HCT116 (cell line): Measurements from ENCODE around the gene OR1L6. TPM values are rescaled to one million over a fixed set of nuclear protein-coding genes. Genes with fewer than 3 reads are reported as not detected.

Experiments used
- ATAC-seq: fragments of 200-7000 bp; cut with Tn5 transposase; 2 replicates; pipeline ENCODE4 v1.9.1; 2020; ENCODE audit warnings: mild to moderate bottlenecking, moderate library complexity
- BruUV-seq: library from RNA; stranded (reverse); fragments of 400-500 nt; replicated peaks from 2 replicates; lab custom pipeline; 2021; lab: Mats Ljungman, UMichigan
- CTCF ChIA-PET: fragments of 300-600 bp; sonication (Branson Sonifier 250); formaldehyde crosslinking; loops from one replicate; lab custom pipeline; 2021; ENCODE audit warnings: antibody characterized with exemption; lab: Charles Lee
- POLR2A ChIA-PET: fragments of 300-600, 350-600 bp; sonication (Branson Sonifier 250); formaldehyde crosslinking; loops from one replicate; lab custom pipeline; 2021; ENCODE audit warnings: antibody characterized with exemption; lab: Charles Lee
- RAD21 ChIA-PET, 2 experiments: fragments of 300-600 bp; sonication (Branson Sonifier 250); formaldehyde crosslinking; loops; one replicate each; lab custom pipeline; 2023; ENCODE audit warnings: low total read pairs in 2 of 2; ENCODE audit not compliant: uncharacterized antibody in 2 of 2, unreplicated experiment in 2 of 2, low non-redundant PET in 1 of 2; lab: Charles Lee
- DNase-seq: peaks from one replicate; pipeline ENCODE4 v3.0.0-alpha.2; 2010; ENCODE audit warnings: low read depth, low spot score
- H2AFZ ChIP-seq: fragments of 200-600 bp; shearing (Covaris generic), sonication (generic); 2 replicates; pipeline ENCODE4 v1.6.1; 2017; ENCODE audit warnings: low read depth, mixed run types, mixed read lengths, antibody characterized with exemption, low read length; ENCODE audit not compliant: poor library complexity, severe bottlenecking
- H3K27ac ChIP-seq: 2 replicates; pipeline ENCODE4 v1.5.1; 2012; ENCODE audit warnings: low read depth, low read length
- H3K27me3 ChIP-seq: fragments of 200-600 bp; sonication (generic); 2 replicates; pipeline ENCODE4 v1.6.1; 2016; ENCODE audit warnings: mixed run types, low read length, mixed read lengths; ENCODE audit not compliant: insufficient read depth
- H3K36me3 ChIP-seq, 2 experiments: fragments of 200-500 bp in 1 of 2; fragments of 200-600 bp in 1 of 2; sonication (Bioruptor generic) in 1 of 2; sonication (generic) in 1 of 2; 2 replicates each; pipeline versions ENCODE4 v1.5.1 to v1.6.1; 2014 to 2016; ENCODE audit warnings: low read length in 2 of 2, inconsistent platforms in 1 of 2, mixed read lengths in 1 of 2, mixed run types in 1 of 2; ENCODE audit not compliant: insufficient read depth in 2 of 2, control insufficient read depth in 1 of 2
- H3K4me1 ChIP-seq, 2 experiments: fragments of 200-600 bp in 1 of 2; sonication (generic) in 1 of 2; 2 replicates each; pipeline versions ENCODE4 v1.5.1 to v1.6.1; 2012 to 2017; ENCODE audit warnings: low read length in 2 of 2, inconsistent platforms in 1 of 2, mild to moderate bottlenecking in 1 of 2, mixed read lengths in 1 of 2, mixed run types in 1 of 2, moderate library complexity in 1 of 2; ENCODE audit not compliant: insufficient read depth in 2 of 2, control insufficient read depth in 1 of 2
- H3K4me2 ChIP-seq: fragments of 200-600 bp; sonication (generic); 2 replicates; pipeline ENCODE4 v1.6.1; 2017; ENCODE audit warnings: mixed run types, low read length, mixed read lengths
- H3K4me3 ChIP-seq, 2 experiments: fragments of 200-600 bp in 1 of 2; sonication (generic) in 1 of 2; replicated peaks in 1 of 2; 2 replicates each; pipeline ENCODE4 v1.5.1; 2011 to 2016; ENCODE audit warnings: low read length in 2 of 2, control low read depth in 1 of 2, low read depth in 1 of 2, mild to moderate bottlenecking in 1 of 2, mixed read lengths in 1 of 2, mixed run types in 1 of 2
- H3K79me2 ChIP-seq: fragments of 200-600 bp; sonication (generic); 2 replicates; pipeline ENCODE4 v1.6.1; 2017; ENCODE audit warnings: mild to moderate bottlenecking, mixed run types, low read length, moderate library complexity, mixed read lengths; ENCODE audit not compliant: insufficient read depth
- H3K9ac ChIP-seq: fragments of 200-600 bp; sonication (generic); 2 replicates; pipeline ENCODE4 v1.6.1; 2016; ENCODE audit warnings: low read length, mixed read lengths
- H3K9me2 ChIP-seq: fragments of 200-600 bp; sonication (generic), shearing (Covaris generic); 2 replicates; pipeline ENCODE4 v1.6.1; 2017; ENCODE audit warnings: mixed run types, mild to moderate bottlenecking, moderate library complexity; ENCODE audit not compliant: insufficient read depth
- H3K9me3 ChIP-seq, 2 experiments: fragments of 200-500 bp in 1 of 2; fragments of 200-600 bp in 1 of 2; sonication (Bioruptor generic) in 1 of 2; sonication (generic) in 1 of 2; 2 replicates each; pipeline ENCODE4 v1.6.1; 2014 to 2017; ENCODE audit warnings: low read length in 2 of 2, mixed read lengths in 2 of 2, inconsistent platforms in 1 of 2, low read depth in 1 of 2, mild to moderate bottlenecking in 1 of 2, mixed run types in 1 of 2, moderate library complexity in 1 of 2; ENCODE audit not compliant: control insufficient read depth in 1 of 2, insufficient read depth in 1 of 2
- H4K20me1 ChIP-seq: fragments of 200-600 bp; sonication (generic), shearing (Covaris generic); 2 replicates; pipeline ENCODE4 v1.6.1; 2017; ENCODE audit warnings: mixed run types, mild to moderate bottlenecking, moderate library complexity; ENCODE audit not compliant: insufficient read depth
- ATF3 ChIP-seq: IDR thresholded peaks from 2 replicates; pipeline ENCODE4 v1.6.1; 2012
- CBX3 ChIP-seq: IDR thresholded peaks from 2 replicates; pipeline ENCODE4 v1.6.1; 2012; ENCODE audit warnings: low read depth
- EGR1 ChIP-seq: IDR thresholded peaks from 2 replicates; pipeline ENCODE4 v1.6.1; 2012; ENCODE audit warnings: low read depth
- ELF1 ChIP-seq: IDR thresholded peaks from 2 replicates; pipeline ENCODE4 v1.6.1; 2012; ENCODE audit warnings: low read depth, borderline replicate concordance
- EZH2 ChIP-seq: fragments of 200-600 bp; sonication (generic); IDR thresholded peaks from 2 replicates; pipeline ENCODE4 v1.6.1; 2017; ENCODE audit warnings: antibody characterized with exemption, mixed run types
- JUND ChIP-seq: IDR thresholded peaks from 2 replicates; pipeline ENCODE4 v1.6.1; 2012
- MAX ChIP-seq: IDR thresholded peaks from 2 replicates; pipeline ENCODE4 v1.6.1; 2012
- POLR2AphosphoS5 ChIP-seq: IDR thresholded peaks from 2 replicates; pipeline ENCODE4 v1.6.1; 2011; ENCODE audit warnings: mild to moderate bottlenecking, low read depth, low read length, moderate library complexity
- REST ChIP-seq: IDR thresholded peaks from 2 replicates; pipeline ENCODE4 v1.6.1; 2012; ENCODE audit warnings: low read depth
- SRF ChIP-seq: IDR thresholded peaks from 2 replicates; pipeline ENCODE4 v1.6.1; 2012; ENCODE audit warnings: low read depth
- TCF7L2 ChIP-seq: IDR thresholded peaks from 2 replicates; pipeline ENCODE4 v1.7.0; 2011; ENCODE audit warnings: borderline replicate concordance, inconsistent platforms; ENCODE audit not compliant: insufficient read depth, insufficient read length; ENCODE audit errors: extremely low read depth
- ZFX ChIP-seq: fragments of 450-650 bp; IDR thresholded peaks from 2 replicates; pipeline ENCODE4 v1.6.1; 2017
- ZNF274 ChIP-seq: fragments of 200-500 bp; sonication (Bioruptor generic); IDR thresholded peaks from 2 replicates; pipeline ENCODE4 v1.6.1; 2014; ENCODE audit warnings: mild to moderate bottlenecking, low read depth, low read length, inconsistent platforms
- intact Hi-C: fragments of 100-400 bp; cut with micrococcal nuclease; formaldehyde crosslinking; loops from 2 replicates; pipeline ENCODE4 v1.10.0; 2022
- total RNA-seq: library from RNA; stranded (reverse); gene quantifications from one replicate; pipeline ENCODE4 v1.2.1, GENCODE V29; 2021; ENCODE audit not compliant: unreplicated experiment

OR1L6 gene
- total RNA-seq, 1 experiment from 2014 or later, result not detected

- Histone ChIP-seq H3K9me2 (no peaks in the 10 kb centered on the region), H3K4me3 (no peak overlapping the region), H4K20me1 (no peaks in the 10 kb centered on the region), H3K9me3 (no peaks in the 10 kb centered on the region), H3K27me3 (0 out of 2 replicates have a peak, but pooled peaks cover 6% of the 10 kb centered on the region), H3K4me2 (no peak overlapping the region), H3K27ac (no peak overlapping the region), H3K9ac (no peak overlapping the region), H3K4me1 (peaks cover 0 to 17% of the 10 kb centered on the region in 2 experiments; a peak in 2 of 4 replicates), H3K79me2 (no peaks in the 10 kb centered on the region), H2AFZ (no peak overlapping the region), H3K36me3 (no peaks in the 10 kb centered on the region)
- ATAC-seq (no peak), DNase-seq (no peak)
- intact Hi-C loops, result no loop called here
- ChIA-PET RAD21 (no interaction called here), POLR2A (no interaction called here), CTCF (no interaction called here)
- TF ChIP-seq ZFX (no peak), SRF (no peak), POLR2AphosphoS5 (no peak), MAX (no peak), REST (no peak)
- BruUV-seq, result no TSS peak
Observed at GRCh38 chr9:122781671-122782070, 39.6 kb downstream of the OR1L6 start.

- no peaks in the 10 kb centered on the region for H3K9me2 ChIP-seq
- no peak overlapping the region for H2AFZ ChIP-seq
- 0 out of 2 replicates have a peak, but pooled peaks cover 6% of the 10 kb centered on the region for H3K27me3 ChIP-seq
- no peaks in the 10 kb centered on the region for H3K4me1 ChIP-seq
- no peak overlapping the region for H3K9ac ChIP-seq
- no peak for DNase-seq
- ChIA-PET CTCF (no interaction called here), POLR2A (no interaction called here), RAD21 (no interaction called here)
- H3K79me2 ChIP-seq, result no peaks in the 10 kb centered on the region
- H4K20me1 ChIP-seq, result no peaks in the 10 kb centered on the region
- BruUV-seq, result no TSS peak
- no peak overlapping the region for H3K4me2 ChIP-seq
- H3K9me3 ChIP-seq, result no peaks in the 10 kb centered on the region
- no peak overlapping the region for H3K4me3 ChIP-seq
- intact Hi-C loops, result no loop called here
- ATAC-seq, result no peak
- H3K27ac ChIP-seq, result no peak overlapping the region
- H3K36me3 ChIP-seq, result no peaks in the 10 kb centered on the region
- no peak for TF ChIP-seq CBX3
- TF ChIP-seq REST, result no peak
- no peak for TF ChIP-seq TCF7L2
- TF ChIP-seq ATF3, result no peak
- no peak for TF ChIP-seq ZNF274
- TF ChIP-seq ZFX, result no peak
- no peak for TF ChIP-seq EGR1
- TF ChIP-seq EZH2, result no peak
- TF ChIP-seq JUND, result no peak
- no peak for TF ChIP-seq ELF1
- no peak for TF ChIP-seq SRF
- TF ChIP-seq MAX, result no peak
Observed at GRCh38 chr9:122785269-122785668, 43.2 kb downstream of the OR1L6 start.
